Thyroid gland (tissue), 4 donors: ENCODE results near the gene ATXN1.
"Not testable (repeated sequence)": the region's sequence is repeated elsewhere in the genome, so short reads cannot be mapped to it uniquely, and the experiment has no call there.

Experiments
- CTCF ChIP-seq, 6 experiments: fragments of 200-600 bp in 3 of 6; fragments of 450-650 bp in 3 of 6; sonication (generic) in 3 of 6; IDR thresholded peaks; one replicate each; pipeline ENCODE4 v1.5.1; 2016 to 2019; ENCODE audit warnings: antibody characterized with exemption in 6 of 6, mild to moderate bottlenecking in 2 of 6, inconsistent platforms in 1 of 6, moderate library complexity in 1 of 6
- POLR2A ChIP-seq, 2 donors: fragments of 450-650 bp; IDR thresholded peaks; one replicate each; pipeline ENCODE4 v1.6.1; 2017; ENCODE audit warnings: antibody characterized with exemption in 2 of 2, mild to moderate bottlenecking in 2 of 2, moderate library complexity in 1 of 2

DNA sequence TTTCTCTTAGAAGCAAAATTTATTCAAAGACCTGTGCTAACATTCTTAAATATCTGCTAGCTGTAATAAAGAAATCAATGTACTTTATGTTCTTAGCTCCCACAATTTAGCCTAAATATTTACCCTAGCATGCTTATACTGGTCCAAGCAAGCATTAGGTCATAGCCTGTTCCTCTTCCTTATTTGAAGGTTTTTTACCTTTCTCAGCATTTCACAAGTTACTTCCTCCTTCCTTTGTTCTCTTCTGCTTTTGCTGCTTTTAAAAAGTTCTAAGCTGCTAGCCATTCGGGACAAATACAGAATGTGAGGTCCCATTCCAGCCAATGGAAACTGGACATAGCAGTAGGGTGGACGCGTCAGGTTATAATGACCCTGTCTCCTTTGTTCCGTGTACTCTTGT lies 354.7 kb downstream of the ATXN1 start:
- not testable (repeated sequence) for TF ChIP-seq CTCF, POLR2A (IDR thresholded peaks at IDR 0.05)
